BE2C (cell line): ENCODE data around the gene LDLR.

Experiments used
- DNase-seq: peaks from one replicate; pipeline ENCODE4 v3.0.0-alpha.2; 2020
- H3K27me3 ChIP-seq: fragments of 250-450 bp; sonication (Bioruptor Pico); 2 replicates; pipeline ENCODE4 v1.5.1; 2020; ENCODE audit warnings: mild to moderate bottlenecking
- H3K36me3 ChIP-seq: fragments of 250-450 bp; sonication (Bioruptor Pico); 2 replicates; pipeline ENCODE4 v1.5.1; 2020; ENCODE audit warnings: mild to moderate bottlenecking
- H3K4me1 ChIP-seq: fragments of 250-450 bp; sonication (Bioruptor Pico); 2 replicates; pipeline ENCODE4 v1.5.1; 2020
- H3K4me3 ChIP-seq: 2 replicates; pipeline ENCODE4 v1.5.1; 2011; ENCODE audit warnings: low read depth, low read length
- H3K9me3 ChIP-seq: fragments of 250-450 bp; sonication (Bioruptor Pico); 2 replicates; pipeline ENCODE4 v1.5.1; 2020
- TF ChIP-seq, protein P1 (sequence below): IDR thresholded peaks from 2 replicates; pipeline ENCODE4 v1.5.1; 2012; ENCODE audit warnings: mild to moderate bottlenecking, low read depth, low read length

Gene LDLR

DNA sequence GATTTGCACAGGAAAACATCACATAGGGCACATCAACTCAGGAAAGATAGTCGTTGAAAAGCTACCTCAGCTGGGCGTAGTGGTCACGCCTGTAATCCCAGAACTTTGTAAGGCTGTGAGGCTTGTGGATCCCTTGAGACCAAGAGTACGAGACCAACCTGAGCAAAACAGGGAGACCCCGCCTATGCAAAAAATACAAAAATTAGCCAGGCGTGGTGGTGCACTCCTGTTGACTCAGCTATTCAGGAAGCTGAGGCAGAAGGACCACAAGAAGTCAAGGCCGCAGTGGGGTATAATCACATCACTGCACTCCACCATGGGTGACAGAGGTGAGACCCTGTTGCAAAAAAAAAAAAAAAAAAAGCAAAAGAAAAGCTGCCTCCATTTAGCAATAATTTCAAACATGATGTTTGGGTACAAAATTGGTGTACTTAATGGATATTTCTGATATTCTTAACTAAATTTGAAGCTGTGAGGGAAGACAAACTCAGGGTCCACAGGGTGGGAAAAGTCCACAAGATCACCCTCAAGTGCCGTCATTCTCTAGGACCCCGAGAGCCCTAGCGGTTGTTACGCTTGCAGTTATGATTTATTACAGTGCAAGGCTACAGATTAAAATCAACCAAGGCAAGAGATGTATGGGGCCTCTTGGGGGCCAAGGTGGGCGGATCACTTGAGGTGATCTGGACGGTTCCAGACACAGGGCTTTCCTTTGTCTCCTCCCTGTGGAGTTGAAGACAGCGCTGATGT, 42.5 kb upstream of the LDLR start:
- no peaks in the 10 kb centered on the region for H3K27me3 ChIP-seq
- no peak for DNase-seq
- peaks cover 80% of the 10 kb centered on the region for H3K36me3 ChIP-seq
- TF ChIP-seq, protein P1, sequence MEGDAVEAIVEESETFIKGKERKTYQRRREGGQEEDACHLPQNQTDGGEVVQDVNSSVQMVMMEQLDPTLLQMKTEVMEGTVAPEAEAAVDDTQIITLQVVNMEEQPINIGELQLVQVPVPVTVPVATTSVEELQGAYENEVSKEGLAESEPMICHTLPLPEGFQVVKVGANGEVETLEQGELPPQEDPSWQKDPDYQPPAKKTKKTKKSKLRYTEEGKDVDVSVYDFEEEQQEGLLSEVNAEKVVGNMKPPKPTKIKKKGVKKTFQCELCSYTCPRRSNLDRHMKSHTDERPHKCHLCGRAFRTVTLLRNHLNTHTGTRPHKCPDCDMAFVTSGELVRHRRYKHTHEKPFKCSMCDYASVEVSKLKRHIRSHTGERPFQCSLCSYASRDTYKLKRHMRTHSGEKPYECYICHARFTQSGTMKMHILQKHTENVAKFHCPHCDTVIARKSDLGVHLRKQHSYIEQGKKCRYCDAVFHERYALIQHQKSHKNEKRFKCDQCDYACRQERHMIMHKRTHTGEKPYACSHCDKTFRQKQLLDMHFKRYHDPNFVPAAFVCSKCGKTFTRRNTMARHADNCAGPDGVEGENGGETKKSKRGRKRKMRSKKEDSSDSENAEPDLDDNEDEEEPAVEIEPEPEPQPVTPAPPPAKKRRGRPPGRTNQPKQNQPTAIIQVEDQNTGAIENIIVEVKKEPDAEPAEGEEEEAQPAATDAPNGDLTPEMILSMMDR = no peak
- H3K4me3 ChIP-seq = no peak overlapping the region
- H3K9me3 ChIP-seq = no peaks in the 10 kb centered on the region
- no peaks in the 10 kb centered on the region for H3K4me1 ChIP-seq

DNA sequence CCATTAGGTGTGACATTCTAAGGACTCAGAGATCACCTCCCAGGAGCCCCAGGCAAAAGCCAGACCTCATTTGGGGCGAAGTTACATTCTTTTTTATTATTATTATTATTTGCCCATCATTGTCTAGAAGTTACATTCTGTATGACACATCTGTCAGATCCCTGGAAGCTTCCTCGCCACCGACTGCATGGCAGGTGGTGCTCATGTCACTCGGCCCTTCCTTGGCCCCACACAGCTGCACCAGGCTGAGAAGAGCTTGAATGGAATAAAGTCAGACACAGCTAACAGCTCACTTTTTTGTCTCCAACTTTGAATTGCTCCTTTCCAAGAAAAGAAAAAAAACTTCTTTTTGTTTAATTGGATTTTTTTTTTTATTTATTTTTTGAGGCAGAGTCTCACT, 41.4 kb upstream of the LDLR start:
- H3K9me3 ChIP-seq = no peaks in the 10 kb centered on the region
- TF ChIP-seq, protein P1 = no peak
- no peak for DNase-seq
- H3K4me1 ChIP-seq = no peaks in the 10 kb centered on the region
- H3K4me3 ChIP-seq = no peak overlapping the region
- H3K36me3 ChIP-seq = peaks cover 79% of the 10 kb centered on the region
- H3K27me3 ChIP-seq = no peaks in the 10 kb centered on the region

DNA sequence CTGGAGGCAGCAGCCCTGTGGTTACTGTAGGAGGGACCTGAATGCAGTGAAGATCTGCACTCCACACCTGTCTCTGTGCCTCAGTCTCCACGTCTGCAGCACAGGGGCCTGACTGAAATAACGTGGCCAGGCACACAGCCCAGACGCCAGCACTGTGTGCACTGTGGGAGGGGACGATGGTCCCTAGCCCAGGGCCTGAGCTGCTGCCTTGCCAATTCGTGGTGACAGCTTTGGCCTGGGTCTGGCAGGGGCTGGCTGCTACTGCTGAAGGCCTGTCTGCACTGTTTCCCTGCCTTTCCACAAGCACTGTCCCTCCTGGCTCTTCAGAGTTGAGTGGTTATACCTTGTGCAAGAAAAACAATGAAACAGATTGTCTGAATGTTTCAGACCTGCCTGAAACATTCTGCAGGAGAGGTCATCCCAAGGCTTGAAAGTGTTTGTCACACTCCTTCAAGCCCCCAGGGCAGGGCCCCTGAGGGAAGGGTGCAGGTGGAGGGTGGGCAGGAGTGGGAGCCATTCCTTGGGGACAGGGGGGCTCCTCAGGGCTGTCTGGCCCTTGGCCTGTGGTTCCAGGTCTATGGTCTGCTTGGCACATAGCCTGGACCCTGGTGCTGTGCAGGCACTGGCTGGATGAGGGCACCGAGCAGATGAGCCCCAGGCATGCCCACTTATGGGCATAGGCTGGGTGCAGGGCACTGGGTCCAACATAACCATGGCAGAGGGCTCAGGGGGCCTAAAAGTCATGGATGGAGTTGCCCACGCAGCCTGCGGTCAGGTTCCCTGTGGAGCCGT, 38.7 kb upstream of the LDLR start:
- H3K4me1 ChIP-seq = no peaks in the 10 kb centered on the region
- no peak for DNase-seq
- H3K36me3 ChIP-seq = peaks cover 67% of the 10 kb centered on the region

DNA sequence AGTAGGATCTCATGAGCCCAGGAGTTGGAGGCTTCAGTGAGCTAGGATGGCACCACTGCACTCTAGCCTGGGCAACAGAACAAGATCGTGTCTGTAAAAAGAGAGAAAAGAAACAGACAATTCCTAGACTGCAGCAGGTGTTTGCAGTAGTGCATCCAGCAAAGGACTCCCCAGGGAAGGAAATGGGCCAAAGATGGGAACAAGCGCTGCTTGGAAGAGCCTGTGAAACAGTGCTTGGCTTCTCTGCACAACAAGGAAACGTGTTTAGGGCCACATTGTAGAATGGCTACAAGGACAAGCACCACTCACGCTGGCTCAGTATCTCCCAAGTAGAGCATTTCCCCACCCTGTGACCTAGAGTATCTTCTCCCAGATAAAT, 35.5 kb upstream of the LDLR start:
- Histone ChIP-seq H3K4me1 (no peaks in the 10 kb centered on the region), H3K36me3 (peaks cover 67% of the 10 kb centered on the region), H3K4me3 (no peak overlapping the region), H3K27me3 (no peaks in the 10 kb centered on the region), H3K9me3 (no peaks in the 10 kb centered on the region)
- TF ChIP-seq, protein P1 = no peak
- DNase-seq = no peak

More for the DNA sequence above, 38.7 kb upstream of the LDLR start:
- Histone ChIP-seq H3K9me3 (no peaks in the 10 kb centered on the region), H3K27me3 (no peaks in the 10 kb centered on the region), H3K4me3 (no peak overlapping the region)
- TF ChIP-seq, protein P1 = no peak

DNA sequence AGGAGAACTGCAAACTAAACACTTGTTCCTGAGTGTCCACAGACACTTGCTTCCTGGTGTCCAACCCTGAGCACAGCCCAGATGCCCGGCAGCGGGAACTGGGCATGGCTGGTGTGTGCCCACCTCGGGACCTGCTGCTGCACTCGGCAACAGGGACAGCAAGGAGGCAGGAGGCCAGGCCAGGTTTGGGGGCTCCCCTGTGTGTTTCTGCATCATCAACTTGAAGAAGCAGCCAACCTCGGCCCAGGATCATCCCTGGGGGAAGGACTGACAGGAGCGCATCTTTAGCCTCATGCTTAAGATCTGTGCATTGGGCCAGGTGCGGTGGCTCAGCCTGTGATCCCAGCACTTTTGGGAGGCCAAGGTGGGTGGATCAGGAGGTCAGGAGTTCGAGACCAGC, 35.1 kb upstream of the LDLR start:
- Histone ChIP-seq H3K4me3 (no peak overlapping the region), H3K4me1 (no peaks in the 10 kb centered on the region), H3K27me3 (no peaks in the 10 kb centered on the region), H3K9me3 (no peaks in the 10 kb centered on the region), H3K36me3 (peaks cover 63% of the 10 kb centered on the region)
- TF ChIP-seq, protein P1 = no peak
- no peak for DNase-seq

DNA sequence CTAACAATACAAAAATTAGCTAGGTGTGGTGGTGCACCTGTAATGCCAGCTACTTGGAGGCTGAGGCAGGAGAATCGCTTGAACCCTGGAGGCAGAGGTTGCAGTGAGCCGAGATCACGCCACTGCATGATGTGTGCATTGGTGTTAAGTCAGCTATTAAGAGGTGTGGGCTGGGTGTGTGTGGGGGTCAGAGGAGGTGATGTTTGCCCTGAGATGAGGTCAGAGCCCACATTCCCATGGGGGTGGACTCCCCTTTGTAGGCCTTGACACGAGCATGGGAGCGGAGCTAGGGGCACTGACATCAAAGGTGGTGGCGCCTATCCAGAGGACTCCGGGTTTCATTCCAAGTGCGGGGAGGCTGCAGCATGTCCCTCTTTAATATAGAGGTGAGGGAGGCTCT, 34.6 kb upstream of the LDLR start:
- H3K4me1 ChIP-seq = no peaks in the 10 kb centered on the region
- no peaks in the 10 kb centered on the region for H3K9me3 ChIP-seq
- DNase-seq = no peak
- TF ChIP-seq, protein P1 = no peak
- no peaks in the 10 kb centered on the region for H3K27me3 ChIP-seq
- H3K36me3 ChIP-seq = peaks cover 63% of the 10 kb centered on the region
- no peak overlapping the region for H3K4me3 ChIP-seq
